Measurements from ENCODE around the gene QRFP. TPM values are rescaled to one million over a fixed set of nuclear protein-coding genes. Genes with fewer than 3 reads are reported as not detected.

Gene QRFP
- total RNA-seq, 1 donor from 2014 or later: not detected

- Histone ChIP-seq H3K4me1 (no peaks in the 10 kb centered on the region), H3K4me3 (no peak overlapping the region), H3K9me3 (no peaks in the 10 kb centered on the region), H3K27ac (no peak overlapping the region), H3K27me3 (peaks cover 23% of the 10 kb centered on the region), H3K36me3 (no peaks in the 10 kb centered on the region)
- no peak for TF ChIP-seq CTCF (IDR thresholded peaks at IDR 0.05)
- intact Hi-C loops (cut with DNase I): no loop called here
- no peak for DNase-seq
- ATAC-seq: no peak
These were observed 7.7 kb upstream of the QRFP start for GRCh38 chr9:130904070-130905044.

- Histone ChIP-seq H3K27ac (no peak overlapping the region), H3K4me3 (no peak overlapping the region), H3K27me3 (peaks cover 23% of the 10 kb centered on the region), H3K36me3 (no peaks in the 10 kb centered on the region), H3K4me1 (no peaks in the 10 kb centered on the region), H3K9me3 (no peaks in the 10 kb centered on the region)
- no peak for DNase-seq
- intact Hi-C loops (cut with DNase I): no loop called here
- ATAC-seq: no peak
- no peak for TF ChIP-seq CTCF (IDR thresholded peaks at IDR 0.05)
These were observed 6.8 kb upstream of the QRFP start for GRCh38 chr9:130903194-130904069.

GRCh38 chr9:130902204-130903185 lies 5.9 kb upstream of the QRFP start:
- Histone ChIP-seq H3K4me3 (no peak overlapping the region), H3K36me3 (no peaks in the 10 kb centered on the region), H3K4me1 (no peaks in the 10 kb centered on the region), H3K27me3 (peaks cover 23% of the 10 kb centered on the region), H3K9me3 (no peaks in the 10 kb centered on the region), H3K27ac (no peak overlapping the region)
- DNase-seq (no peak), ATAC-seq (no peak)
- intact Hi-C loops (cut with DNase I): no loop called here
- TF ChIP-seq CTCF (IDR thresholded peaks at IDR 0.05): no peak

GRCh38 chr9:130901498-130902203 lies 5.0 kb upstream of the QRFP start:
- Histone ChIP-seq H3K4me1 (no peaks in the 10 kb centered on the region), H3K27ac (no peak overlapping the region), H3K9me3 (no peaks in the 10 kb centered on the region), H3K27me3 (peaks cover 23% of the 10 kb centered on the region), H3K4me3 (no peak overlapping the region), H3K36me3 (no peaks in the 10 kb centered on the region)
- ATAC-seq (no peak), DNase-seq (no peak)
- intact Hi-C loops (cut with DNase I): no loop called here
- no peak for TF ChIP-seq CTCF (IDR thresholded peaks at IDR 0.05)
